Medulla oblongata (tissue), 1 donor: ENCODE results near the gene BMP6.

Source experiments
- DNase-seq: peaks from one replicate; pipeline ENCODE4 v3.0.0-alpha.2; 2015; ENCODE audit errors: extremely low spot score

BMP6 gene

DNA sequence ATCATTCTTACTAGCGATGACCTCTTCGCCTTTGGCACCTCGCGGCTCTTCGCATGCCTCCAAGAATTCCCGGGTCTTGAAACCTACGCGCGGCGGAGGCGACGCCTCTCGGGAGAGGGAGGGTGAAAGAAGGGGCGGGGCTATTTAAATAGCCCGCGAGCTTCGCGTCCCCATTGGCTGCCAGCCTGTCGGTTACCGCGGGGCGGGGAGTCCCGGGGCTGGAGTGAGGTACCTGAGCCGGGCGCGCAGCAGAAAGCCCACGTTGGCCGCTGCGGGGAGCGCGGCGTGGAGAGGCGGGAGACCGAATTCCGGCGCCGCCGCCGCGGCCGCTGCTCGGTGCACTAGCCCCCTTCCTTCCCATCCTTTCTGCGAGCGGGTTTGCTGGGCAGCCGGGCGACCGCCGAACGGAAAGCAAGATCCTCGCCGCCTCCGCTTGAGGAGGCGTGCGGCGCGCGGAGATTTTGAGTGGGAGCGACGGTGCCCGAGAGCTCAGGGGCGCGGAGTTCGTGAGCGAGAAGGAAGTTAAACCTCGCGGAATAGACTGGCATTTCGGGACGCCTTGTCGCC is at the start of gene BMP6:
TSS of gene BMP6 (plus strand) at position 251 of the 567 bp plus-strand sequence. CDS start 857 bp downstream, outside the sequence.
- DNase-seq, result peak; percentile 80

DNA sequence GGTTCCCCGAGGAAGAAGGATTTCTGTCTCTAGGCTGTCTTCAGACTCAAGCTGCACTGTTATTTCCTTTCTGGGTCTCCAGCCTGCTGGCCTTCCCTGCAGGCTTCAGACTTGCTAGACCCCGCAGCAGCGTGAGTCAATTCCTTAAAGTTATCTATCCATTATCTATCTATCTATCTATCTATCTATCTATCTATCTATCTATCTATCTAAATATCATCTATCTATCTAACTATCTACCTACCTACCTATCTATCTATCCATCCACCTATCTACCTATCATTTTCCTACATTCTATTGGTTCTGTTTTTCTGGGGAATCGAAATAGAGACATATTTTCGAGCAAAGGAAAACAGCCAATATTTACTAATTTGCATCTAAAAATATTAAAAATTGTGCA is 48.7 kb upstream of the BMP6 start:
- no peak for DNase-seq

DNA sequence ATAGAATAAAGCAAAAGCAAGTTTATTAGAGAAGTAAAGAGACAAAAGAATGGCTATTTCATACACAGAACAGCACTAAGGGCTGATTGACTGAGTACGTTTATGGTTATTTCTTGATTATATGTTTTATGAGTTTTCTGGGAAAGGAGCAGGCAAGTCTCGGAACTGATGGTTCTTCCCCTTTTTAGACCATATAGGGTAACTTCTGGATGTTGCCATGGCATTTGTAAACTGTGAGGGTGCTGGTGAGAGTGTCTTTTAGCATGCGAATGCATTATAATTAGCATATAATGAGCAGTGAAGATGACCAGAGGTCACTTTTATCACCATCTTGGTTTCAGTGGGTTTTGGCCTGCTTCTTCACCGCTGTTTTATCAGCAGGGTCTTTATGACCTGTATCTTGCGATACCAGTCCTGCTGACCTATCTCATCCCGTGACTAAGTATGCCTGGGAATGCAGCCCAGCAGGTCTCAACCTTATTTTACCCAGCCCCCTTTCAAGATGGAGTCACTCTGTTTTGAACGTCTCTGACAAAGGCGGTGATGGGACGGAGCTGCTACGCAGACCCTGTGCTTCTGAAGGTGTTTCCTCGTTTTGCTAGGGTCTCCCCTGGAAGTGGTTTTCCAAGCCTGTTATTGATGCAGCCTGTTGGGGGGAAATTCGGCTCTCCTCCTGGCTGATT is 45.4 kb upstream of the BMP6 start:
- no peak for DNase-seq

DNA sequence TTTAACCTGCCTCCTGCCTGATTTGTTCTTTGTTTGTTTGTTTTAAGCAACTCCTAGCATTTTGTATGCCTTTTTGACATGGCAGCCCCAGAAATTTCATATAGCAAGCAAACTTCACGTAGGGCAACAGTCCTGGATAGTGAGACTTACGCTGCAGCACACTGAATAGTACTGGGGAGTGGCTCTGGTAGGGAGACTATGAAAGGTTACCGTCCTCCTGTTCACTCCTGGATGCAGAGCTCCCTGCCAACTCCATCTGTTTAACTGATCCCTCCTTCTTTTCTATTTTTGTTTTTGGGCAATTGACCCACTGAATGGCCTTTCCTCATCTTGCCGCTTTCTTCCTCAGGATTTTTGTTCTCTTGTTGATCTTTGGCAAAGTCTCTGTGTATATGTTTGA is 44.5 kb upstream of the BMP6 start:
- DNase-seq, result no peak

GRCh38 chr6:7684076-7684475 is 41.8 kb upstream of the BMP6 start:
- no peak for DNase-seq

- no peak for DNase-seq
Measured at GRCh38 chr6:7684843-7685242, 41.1 kb upstream of the BMP6 start.

DNA sequence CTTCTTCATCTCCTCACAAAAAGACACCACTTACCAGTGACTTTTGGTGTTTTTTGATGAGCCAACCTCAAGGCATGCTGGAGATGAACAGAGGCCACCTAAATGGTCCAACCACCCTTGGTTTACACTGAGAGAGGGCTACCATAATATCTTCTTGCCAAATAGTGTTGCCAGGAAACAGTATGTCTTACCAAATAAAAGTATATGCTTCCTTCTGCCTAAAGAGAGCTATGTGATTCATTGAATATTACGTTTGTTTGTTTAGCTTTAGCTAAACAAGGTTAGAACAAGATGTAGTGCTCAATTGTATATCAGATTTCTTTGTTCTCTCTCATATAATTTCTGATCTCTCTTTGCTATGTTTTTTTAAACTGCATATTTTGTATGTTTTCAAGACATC is 40.6 kb upstream of the BMP6 start:
- DNase-seq, result no peak

GRCh38 chr6:7687145-7688111 is 38.5 kb upstream of the BMP6 start:
- DNase-seq, result no peak

DNA sequence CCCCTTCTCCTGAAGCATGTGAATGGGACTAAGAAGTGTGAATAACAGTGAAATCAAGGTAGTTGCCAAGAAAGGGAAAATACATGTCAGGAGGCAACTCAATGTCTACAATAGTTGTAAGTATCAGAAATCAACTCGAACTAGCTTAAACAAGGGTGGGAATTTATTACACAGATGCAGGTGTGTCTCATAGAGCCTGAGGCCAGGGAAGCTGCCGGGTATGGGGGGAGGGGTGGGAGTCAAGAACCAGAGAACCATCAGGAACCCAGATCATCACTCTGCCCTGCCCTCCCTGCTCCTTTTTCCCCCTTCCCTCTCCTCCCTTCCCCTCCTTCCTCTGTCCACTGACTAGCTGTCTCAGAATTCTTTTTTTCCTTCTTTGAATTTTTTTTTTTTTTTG is 34.9 kb upstream of the BMP6 start:
- no peak for DNase-seq

- no peak for DNase-seq
Measured at GRCh38 chr6:7691675-7692452, 34.0 kb upstream of the BMP6 start.

DNA sequence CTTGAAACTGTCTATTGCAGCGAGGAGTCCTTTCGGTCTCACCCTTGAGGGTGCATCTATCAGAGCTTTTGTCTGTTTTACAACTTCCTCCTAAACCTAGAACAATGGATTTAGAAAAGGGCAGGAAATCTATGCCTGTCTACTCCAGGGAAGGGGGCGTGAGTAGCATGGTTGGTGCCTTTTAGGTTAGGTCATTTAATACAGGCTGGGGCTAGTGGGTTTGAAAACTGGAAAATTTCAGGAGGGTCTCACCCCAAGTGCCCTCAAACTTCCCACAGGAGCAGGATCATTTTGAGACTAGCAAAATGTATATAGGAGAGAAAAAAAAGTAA is 33.5 kb upstream of the BMP6 start:
- DNase-seq, result no peak

DNA sequence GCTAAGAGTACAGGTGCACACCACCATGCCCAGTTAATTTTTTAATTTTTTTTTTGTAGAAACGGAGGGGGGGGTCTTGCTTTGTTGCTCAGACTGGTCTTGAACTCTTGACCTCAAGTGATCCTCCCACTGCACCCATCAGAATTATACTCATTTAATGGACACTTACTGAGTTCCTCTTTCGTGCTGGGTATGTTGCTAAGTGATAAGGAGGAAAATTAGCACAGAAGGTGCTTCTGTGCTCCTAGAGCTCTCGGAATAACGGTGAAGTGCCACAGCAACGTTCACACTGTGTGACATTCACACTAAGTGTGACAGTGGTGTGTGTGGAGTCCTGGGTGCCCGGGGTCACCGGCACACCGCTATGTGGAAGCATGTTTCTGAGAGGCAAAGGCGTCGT is 32.1 kb upstream of the BMP6 start:
- no peak for DNase-seq

GRCh38 chr6:7696061-7696460 is 29.8 kb upstream of the BMP6 start:
- DNase-seq, result no peak

DNA sequence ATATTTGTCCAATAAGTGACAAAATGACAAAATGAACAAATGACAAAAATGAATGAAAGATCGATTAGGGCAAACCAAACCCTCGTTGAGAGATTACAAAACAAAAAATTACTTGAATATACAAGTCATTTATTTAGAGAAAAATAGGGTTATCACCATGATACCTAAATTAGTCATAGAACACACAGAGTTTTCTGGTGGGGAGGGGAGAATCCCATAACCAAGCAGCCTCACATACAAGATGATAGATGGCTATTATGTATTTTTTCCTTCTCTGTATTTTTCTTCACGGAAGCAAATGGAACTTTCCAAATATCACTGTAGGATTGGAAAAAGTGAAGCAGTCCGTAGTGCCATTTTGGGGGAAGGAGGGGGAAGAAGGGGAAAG is 28.5 kb upstream of the BMP6 start:
- no peak for DNase-seq

GRCh38 chr6:7697820-7698623 is 27.9 kb upstream of the BMP6 start:
- peak; percentile 38 for DNase-seq

GRCh38 chr6:7701212-7701834 is 24.6 kb upstream of the BMP6 start:
- DNase-seq, result no peak

DNA sequence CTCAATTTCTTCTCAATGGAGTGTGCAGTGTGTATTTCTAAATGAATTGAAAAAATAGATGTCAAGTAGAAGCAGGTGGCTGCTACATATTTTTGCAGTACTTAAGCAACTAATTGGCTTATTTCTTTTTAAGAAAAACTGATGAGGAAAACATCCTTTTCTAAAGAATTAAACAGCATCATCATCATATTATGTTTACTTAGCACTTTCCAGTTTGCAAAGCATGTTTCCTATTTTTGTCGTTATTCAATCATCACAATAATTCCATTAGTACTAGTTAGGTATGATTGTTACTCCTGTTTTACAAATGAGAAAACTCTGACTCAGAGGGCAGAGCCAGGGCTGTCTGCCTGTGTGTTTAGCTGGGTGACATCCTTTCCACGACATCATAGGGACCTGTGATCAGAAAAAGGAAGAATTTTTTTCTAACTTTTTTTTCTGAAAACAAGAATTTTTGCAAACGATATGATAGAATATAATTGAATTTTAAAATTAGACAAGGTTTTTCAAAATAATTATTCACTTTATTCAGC is 22.7 kb upstream of the BMP6 start:
- DNase-seq, result no peak

- no peak for DNase-seq
Measured at GRCh38 chr6:7705483-7705882, 20.4 kb upstream of the BMP6 start.

DNA sequence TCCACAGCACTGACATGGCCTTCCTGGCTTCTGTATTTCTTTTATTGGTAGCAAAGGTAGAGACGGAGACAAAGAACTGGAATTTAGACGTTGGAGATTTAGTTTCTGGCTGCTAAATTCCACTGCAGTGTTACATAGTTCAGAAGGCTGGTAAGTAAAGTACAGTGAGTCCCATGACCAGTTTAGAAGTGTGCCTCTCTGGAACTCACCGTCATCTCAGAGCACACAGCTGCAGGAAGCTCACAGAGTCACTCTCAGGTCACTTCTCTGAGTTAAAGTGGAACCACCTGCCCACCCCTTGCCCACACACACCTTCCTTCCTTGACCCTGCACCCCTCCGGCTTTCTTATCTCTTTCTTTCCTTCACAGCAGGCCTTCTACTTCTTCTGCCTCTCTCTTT is 19.6 kb upstream of the BMP6 start:
- DNase-seq, result no peak

DNA sequence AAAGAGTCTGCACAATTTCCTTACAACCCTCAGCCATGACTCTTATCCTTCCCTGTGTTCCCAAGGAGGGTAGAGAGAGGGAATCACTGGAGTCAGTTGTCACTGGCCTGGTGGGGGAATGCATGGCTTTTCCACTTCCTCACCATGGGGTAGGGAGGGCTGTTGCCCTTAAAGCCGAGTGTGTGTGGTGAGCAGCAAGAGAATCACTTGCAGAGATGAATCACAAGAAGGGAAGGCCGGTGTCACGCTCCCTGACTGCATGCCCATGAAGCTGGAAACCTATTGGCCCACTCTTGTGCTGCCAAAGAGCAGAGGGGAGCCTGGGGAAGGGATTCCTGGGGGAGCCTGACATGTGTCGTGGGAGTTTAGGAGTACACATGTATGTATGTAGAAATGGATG is 18.1 kb upstream of the BMP6 start:
- no peak for DNase-seq
